Measurements from ENCODE around the gene GOLGA6A.
"Not testable (repeated sequence)": the region's sequence is repeated elsewhere in the genome, so short reads cannot be mapped to it uniquely, and the experiment has no call there.

Gene GOLGA6A

DNA sequence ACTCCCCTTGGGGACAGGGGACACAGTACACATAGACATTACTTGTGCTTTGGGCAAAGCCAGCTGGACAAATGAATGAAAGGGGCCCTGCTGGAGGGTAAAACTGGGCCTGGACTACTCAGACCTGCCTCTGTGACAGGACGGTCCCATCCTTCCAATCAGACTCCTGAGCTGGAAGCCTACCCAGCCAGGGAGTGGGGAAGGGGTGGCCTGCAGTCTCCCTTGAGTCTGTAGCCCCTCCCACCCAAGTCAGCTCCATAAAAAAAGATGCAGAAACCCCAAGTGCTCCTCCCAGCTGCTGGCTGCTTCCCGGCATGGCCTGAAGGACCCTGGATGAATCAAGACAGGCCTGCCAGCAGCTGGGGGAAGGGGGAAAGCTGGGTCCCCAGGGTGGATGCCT is 12.2 kb upstream of the GOLGA6A start:
- not testable (repeated sequence) for H3K27ac ChIP-seq (ENCODE audit: poor library complexity, severe bottlenecking); H3K36me3 ChIP-seq (ENCODE audit: low read depth); DNase-seq (ENCODE audit: low spot score); H3K4me1 ChIP-seq (ENCODE audit: insufficient read depth, poor library complexity, severe bottlenecking); ATAC-seq (ENCODE audit: low read depth); H3K9me3 ChIP-seq (ENCODE audit: severe bottlenecking); H3K4me3 ChIP-seq (ENCODE audit: severe bottlenecking); H3K27me3 ChIP-seq (ENCODE audit: insufficient read depth, poor library complexity, severe bottlenecking)

DNA sequence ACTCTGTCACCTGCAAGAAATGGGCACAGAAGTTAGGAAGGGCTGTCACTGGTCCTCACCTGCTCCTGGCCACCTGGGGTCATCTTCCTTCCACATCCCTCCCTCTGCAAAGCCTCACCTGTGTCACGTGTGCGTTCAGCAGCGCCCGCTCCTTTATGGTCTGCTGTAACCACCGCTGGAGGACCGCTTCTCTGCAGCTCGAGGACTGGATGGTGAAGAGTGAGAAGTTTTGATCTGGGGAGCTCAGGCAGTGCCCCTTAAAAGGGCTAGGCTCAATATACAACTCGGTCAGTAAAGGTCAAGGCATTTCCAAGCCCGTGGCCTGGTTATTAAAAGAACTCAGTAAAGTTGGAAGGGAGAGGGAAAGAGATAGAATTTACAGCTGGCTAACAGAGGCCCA is 6.6 kb downstream of the GOLGA6A start:
- H3K9me3 ChIP-seq (ENCODE audit: severe bottlenecking); H3K4me1 ChIP-seq (ENCODE audit: insufficient read depth, poor library complexity, severe bottlenecking); DNase-seq (ENCODE audit: low spot score); H3K4me3 ChIP-seq (ENCODE audit: severe bottlenecking); H3K36me3 ChIP-seq (ENCODE audit: low read depth); H3K27me3 ChIP-seq (ENCODE audit: insufficient read depth, poor library complexity, severe bottlenecking); ATAC-seq (ENCODE audit: low read depth); H3K27ac ChIP-seq (ENCODE audit: poor library complexity, severe bottlenecking): not testable (repeated sequence)

DNA sequence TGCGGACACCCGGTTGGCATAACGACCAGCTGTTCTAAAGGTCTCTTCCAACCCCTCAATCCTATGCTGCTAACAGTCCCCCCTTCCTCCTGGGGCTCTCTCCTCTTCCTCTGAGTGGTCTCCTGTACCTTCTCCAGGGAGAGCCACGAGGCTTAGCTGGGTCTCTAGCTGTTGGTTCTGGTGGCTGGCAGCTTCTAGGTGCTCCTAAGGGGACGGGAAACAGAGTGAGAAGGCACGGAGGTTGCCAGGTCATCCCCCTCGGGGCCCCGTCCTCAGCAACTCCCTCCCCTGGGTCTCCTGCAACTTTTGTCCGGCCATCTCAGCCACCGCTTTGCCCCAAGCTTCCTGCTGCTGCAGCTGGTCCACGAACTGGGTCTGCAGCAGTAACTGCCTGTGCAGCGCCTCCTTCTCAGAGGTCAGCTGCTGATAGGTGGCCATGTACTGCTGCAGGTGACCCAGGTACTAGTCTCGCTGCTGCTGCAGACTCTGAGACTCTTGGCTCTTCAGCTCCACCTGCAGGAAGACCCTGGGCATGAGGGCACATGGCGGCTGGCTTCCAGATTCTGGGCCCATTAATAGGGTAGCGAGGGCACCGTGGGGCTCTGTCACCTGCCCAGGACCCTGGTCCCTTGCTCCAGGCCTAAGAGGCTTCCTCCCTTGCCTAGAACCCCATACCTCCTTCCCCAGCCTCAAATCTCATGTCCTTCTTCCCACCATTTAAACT is 9.6 kb downstream of the GOLGA6A start:
- H3K27me3 ChIP-seq (ENCODE audit: insufficient read depth, poor library complexity, severe bottlenecking); ATAC-seq (ENCODE audit: low read depth): not testable (repeated sequence)

DNA sequence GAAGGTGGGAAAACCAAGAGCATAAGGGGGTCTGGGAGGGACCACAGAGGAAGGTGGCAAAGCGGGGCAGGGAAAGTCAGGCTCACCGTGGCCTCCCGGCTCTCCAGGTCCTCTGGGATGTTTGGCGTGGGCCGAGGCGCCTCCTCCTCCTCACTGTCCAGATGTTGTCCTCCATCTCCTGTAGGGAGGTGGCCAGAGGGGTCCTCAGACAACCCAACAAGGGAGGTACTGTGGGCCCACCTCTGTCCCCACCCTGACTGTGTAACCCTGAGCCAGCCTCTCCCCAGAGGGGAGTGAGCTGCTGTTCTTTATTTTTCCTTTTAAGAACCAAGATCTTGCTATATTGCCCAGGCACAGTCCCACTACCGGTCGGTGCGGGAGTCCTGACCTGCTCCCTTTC is 10.2 kb downstream of the GOLGA6A start:
- ATAC-seq (ENCODE audit: low read depth); DNase-seq (ENCODE audit: low spot score); H3K27ac ChIP-seq (ENCODE audit: poor library complexity, severe bottlenecking); H3K27me3 ChIP-seq (ENCODE audit: insufficient read depth, poor library complexity, severe bottlenecking); H3K4me1 ChIP-seq (ENCODE audit: insufficient read depth, poor library complexity, severe bottlenecking); H3K4me3 ChIP-seq (ENCODE audit: severe bottlenecking); H3K9me3 ChIP-seq (ENCODE audit: severe bottlenecking); H3K36me3 ChIP-seq (ENCODE audit: low read depth): not testable (repeated sequence)

More for the DNA sequence above, 9.6 kb downstream of the GOLGA6A start:
- not testable (repeated sequence) for H3K4me3 ChIP-seq (ENCODE audit: severe bottlenecking); H3K9me3 ChIP-seq (ENCODE audit: severe bottlenecking); H3K27ac ChIP-seq (ENCODE audit: poor library complexity, severe bottlenecking); H3K4me1 ChIP-seq (ENCODE audit: insufficient read depth, poor library complexity, severe bottlenecking); H3K36me3 ChIP-seq (ENCODE audit: low read depth)
- peak; percentile 71 for DNase-seq (ENCODE audit: low spot score)

DNA sequence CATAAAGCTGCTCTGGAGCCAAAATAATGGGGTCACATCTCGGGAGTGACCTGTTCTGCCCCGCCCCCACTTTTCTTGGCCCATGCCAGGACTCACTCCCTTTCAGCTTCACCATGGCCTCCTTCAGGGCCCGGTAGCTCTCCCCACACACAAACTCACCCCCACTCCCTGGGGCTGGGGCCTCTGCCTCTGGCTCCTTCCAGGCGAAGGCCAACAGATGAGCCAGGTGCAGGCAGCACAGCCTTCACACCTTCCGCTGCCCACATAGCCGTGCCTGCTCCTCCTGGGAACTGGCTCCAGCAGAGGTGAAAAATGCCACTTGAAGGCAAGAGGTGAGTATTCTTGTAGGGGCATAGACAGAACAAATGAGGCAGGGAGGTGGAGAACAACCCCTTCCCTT is 10.7 kb downstream of the GOLGA6A start:
- not testable (repeated sequence) for H3K4me3 ChIP-seq (ENCODE audit: severe bottlenecking); ATAC-seq (ENCODE audit: low read depth); H3K27ac ChIP-seq (ENCODE audit: poor library complexity, severe bottlenecking); H3K27me3 ChIP-seq (ENCODE audit: insufficient read depth, poor library complexity, severe bottlenecking); H3K36me3 ChIP-seq (ENCODE audit: low read depth); H3K9me3 ChIP-seq (ENCODE audit: severe bottlenecking); H3K4me1 ChIP-seq (ENCODE audit: insufficient read depth, poor library complexity, severe bottlenecking)
- DNase-seq (ENCODE audit: low spot score) = peak; percentile 71

DNA sequence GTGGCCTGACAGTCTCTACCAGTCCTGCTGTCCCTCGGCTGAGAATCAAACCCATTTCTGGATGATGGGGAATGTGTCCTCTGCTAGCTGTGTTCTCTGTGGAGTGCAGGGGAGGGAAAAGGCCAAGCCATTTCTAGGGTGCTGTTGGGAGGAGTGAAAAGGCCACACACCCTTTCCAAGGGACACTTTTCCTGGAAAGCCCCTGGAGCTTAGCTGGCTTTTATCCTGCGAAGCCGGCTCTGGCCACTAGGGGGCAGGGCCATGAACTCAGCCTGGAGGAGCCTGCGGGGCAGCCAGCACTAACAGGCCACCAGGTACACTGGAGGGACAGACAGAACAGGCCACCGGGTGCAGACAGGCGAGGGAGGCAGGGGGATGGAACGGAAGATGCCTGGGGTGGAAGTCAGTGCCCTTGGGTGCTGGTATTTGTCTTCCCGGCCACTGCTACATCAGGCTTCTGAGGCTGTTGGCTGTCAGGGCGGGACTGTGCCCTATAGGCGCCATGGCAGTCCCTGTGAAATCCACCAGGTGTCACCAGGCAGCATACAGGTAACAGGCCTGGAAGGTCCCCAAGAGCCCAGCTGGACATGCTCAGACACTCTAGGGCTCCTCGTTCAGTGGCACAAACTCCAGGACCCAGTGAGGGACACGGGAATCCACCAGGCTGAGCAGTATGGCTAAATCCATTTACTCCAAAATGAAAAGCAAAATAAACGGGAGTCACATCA is 16.5 kb downstream of the GOLGA6A start:
- not testable (repeated sequence) for H3K27ac ChIP-seq (ENCODE audit: poor library complexity, severe bottlenecking); H3K4me3 ChIP-seq (ENCODE audit: severe bottlenecking); DNase-seq (ENCODE audit: low spot score); H3K36me3 ChIP-seq (ENCODE audit: low read depth); H3K27me3 ChIP-seq (ENCODE audit: insufficient read depth, poor library complexity, severe bottlenecking); H3K4me1 ChIP-seq (ENCODE audit: insufficient read depth, poor library complexity, severe bottlenecking); H3K9me3 ChIP-seq (ENCODE audit: severe bottlenecking)
- TF ChIP-seq, protein P1, sequence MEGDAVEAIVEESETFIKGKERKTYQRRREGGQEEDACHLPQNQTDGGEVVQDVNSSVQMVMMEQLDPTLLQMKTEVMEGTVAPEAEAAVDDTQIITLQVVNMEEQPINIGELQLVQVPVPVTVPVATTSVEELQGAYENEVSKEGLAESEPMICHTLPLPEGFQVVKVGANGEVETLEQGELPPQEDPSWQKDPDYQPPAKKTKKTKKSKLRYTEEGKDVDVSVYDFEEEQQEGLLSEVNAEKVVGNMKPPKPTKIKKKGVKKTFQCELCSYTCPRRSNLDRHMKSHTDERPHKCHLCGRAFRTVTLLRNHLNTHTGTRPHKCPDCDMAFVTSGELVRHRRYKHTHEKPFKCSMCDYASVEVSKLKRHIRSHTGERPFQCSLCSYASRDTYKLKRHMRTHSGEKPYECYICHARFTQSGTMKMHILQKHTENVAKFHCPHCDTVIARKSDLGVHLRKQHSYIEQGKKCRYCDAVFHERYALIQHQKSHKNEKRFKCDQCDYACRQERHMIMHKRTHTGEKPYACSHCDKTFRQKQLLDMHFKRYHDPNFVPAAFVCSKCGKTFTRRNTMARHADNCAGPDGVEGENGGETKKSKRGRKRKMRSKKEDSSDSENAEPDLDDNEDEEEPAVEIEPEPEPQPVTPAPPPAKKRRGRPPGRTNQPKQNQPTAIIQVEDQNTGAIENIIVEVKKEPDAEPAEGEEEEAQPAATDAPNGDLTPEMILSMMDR (IDR thresholded peaks at IDR 0.05; ENCODE audit: poor library complexity, severe bottlenecking) = peak; percentile 74
- peak; percentile 96 for ATAC-seq (ENCODE audit: low read depth)

DNA sequence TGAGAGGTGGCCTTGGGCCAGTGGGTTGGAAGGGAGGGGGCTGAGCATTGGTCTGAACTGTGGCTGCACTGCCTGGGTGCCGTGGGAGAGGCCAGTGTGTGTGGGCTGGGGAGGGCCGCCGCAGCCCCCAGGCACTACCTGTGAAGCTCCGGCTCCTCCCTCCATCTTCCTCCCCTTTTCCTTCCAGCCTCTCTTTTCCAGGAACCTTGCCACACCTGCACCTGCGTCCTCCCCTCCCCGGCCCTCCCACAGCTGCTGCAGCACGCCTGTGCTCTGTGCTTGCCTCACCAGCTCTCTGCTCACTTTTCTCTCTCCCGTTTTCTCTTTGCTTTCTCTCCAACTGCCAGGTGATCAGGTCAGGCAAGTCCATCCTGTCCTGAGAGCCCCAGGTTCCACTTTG is 17.5 kb downstream of the GOLGA6A start:
- H3K9me3 ChIP-seq (ENCODE audit: severe bottlenecking); H3K27ac ChIP-seq (ENCODE audit: poor library complexity, severe bottlenecking); H3K36me3 ChIP-seq (ENCODE audit: low read depth); H3K4me3 ChIP-seq (ENCODE audit: severe bottlenecking); ATAC-seq (ENCODE audit: low read depth); H3K27me3 ChIP-seq (ENCODE audit: insufficient read depth, poor library complexity, severe bottlenecking); H3K4me1 ChIP-seq (ENCODE audit: insufficient read depth, poor library complexity, severe bottlenecking): not testable (repeated sequence)
- peak; percentile 57 for DNase-seq (ENCODE audit: low spot score)

DNA sequence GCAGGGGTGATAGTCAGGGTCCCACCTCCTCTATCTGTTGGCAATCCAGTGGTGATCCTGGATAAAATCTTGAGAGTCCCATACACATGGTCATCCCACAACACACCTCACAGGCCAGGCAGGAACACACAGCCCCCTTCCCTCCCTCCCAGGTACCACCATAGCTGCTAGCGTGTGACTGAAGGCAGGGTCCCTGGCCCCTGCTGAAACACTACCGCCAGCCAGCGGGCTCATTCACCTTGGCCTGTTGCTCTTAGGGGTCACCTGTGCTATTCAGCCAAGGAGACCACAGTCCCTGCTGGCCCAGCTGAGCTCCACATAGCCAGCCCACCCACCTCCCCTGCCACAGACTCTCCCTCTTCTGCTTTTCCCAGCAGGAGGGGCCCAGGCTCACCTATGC is 18.2 kb downstream of the GOLGA6A start:
- H3K9me3 ChIP-seq (ENCODE audit: severe bottlenecking); H3K4me3 ChIP-seq (ENCODE audit: severe bottlenecking); ATAC-seq (ENCODE audit: low read depth); H3K27ac ChIP-seq (ENCODE audit: poor library complexity, severe bottlenecking); H3K4me1 ChIP-seq (ENCODE audit: insufficient read depth, poor library complexity, severe bottlenecking); H3K27me3 ChIP-seq (ENCODE audit: insufficient read depth, poor library complexity, severe bottlenecking); H3K36me3 ChIP-seq (ENCODE audit: low read depth): not testable (repeated sequence)
- DNase-seq (ENCODE audit: low spot score) = peak; percentile 36

DNA sequence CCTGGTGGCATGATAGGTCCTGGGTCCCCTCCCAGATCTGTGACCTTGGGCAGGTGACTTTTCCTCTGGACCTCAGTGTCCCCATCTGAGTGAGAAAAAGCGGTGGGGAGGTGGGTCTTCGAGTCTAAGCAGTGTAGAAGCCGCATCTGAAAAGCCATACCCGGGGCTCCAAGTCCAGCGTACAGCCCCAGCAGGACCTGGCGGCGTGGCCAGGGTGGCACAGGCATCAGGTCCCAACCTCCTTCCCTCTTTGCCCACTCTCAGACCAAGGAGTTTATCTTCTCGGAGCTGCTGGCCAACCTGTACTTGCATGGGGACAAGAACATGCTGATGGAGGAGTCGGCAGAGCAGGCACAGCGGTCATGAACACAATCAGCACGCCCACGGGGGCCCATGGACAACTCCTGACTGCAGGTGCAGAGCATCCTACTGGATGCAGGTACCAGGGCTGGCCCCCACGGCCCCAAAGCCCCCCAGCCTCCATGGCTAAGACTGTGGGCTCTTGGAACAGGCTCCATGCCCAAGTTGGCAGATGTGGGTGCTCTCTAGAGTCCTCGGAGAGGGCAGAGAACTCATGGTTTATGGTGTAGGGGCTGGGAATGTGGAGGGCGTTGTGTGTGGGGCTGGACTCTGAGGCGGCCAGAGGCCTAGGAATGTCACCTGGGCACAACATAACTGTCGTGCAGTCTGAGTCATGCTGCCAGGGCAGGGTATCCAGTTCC is 18.8 kb downstream of the GOLGA6A start:
- not testable (repeated sequence) for H3K36me3 ChIP-seq (ENCODE audit: low read depth); H3K4me3 ChIP-seq (ENCODE audit: severe bottlenecking); ATAC-seq (ENCODE audit: low read depth); H3K9me3 ChIP-seq (ENCODE audit: severe bottlenecking); H3K27ac ChIP-seq (ENCODE audit: poor library complexity, severe bottlenecking); H3K27me3 ChIP-seq (ENCODE audit: insufficient read depth, poor library complexity, severe bottlenecking); H3K4me1 ChIP-seq (ENCODE audit: insufficient read depth, poor library complexity, severe bottlenecking)
- peak; percentile 19 for DNase-seq (ENCODE audit: low spot score)

Measured in RWPE2 (cell line).